HCT116 (cell line): ENCODE measurements around the gene RFPL2. TPM values are rescaled to one million over a fixed set of nuclear protein-coding genes. Genes with fewer than 3 reads are reported as not detected.

Experiments used
- ATAC-seq: fragments of 200-7000 bp; cut with Tn5 transposase; 2 replicates; pipeline ENCODE4 v1.9.1; 2020; ENCODE audit warnings: mild to moderate bottlenecking, moderate library complexity
- BruUV-seq: library from RNA; stranded (reverse); fragments of 400-500 nt; replicated peaks from 2 replicates; lab custom pipeline; 2021; lab: Mats Ljungman, UMichigan
- CTCF ChIA-PET: fragments of 300-600 bp; sonication (Branson Sonifier 250); formaldehyde crosslinking; loops from one replicate; lab custom pipeline; 2021; ENCODE audit warnings: antibody characterized with exemption; lab: Charles Lee
- POLR2A ChIA-PET: fragments of 300-600, 350-600 bp; sonication (Branson Sonifier 250); formaldehyde crosslinking; loops from one replicate; lab custom pipeline; 2021; ENCODE audit warnings: antibody characterized with exemption; lab: Charles Lee
- RAD21 ChIA-PET, 2 experiments: fragments of 300-600 bp; sonication (Branson Sonifier 250); formaldehyde crosslinking; loops; one replicate each; lab custom pipeline; 2023; ENCODE audit warnings: low total read pairs in 2 of 2; ENCODE audit not compliant: uncharacterized antibody in 2 of 2, unreplicated experiment in 2 of 2, low non-redundant PET in 1 of 2; lab: Charles Lee
- DNase-seq: peaks from one replicate; pipeline ENCODE4 v3.0.0-alpha.2; 2010; ENCODE audit warnings: low read depth, low spot score
- H2AFZ ChIP-seq: fragments of 200-600 bp; shearing (Covaris generic), sonication (generic); 2 replicates; pipeline ENCODE4 v1.6.1; 2017; ENCODE audit warnings: low read depth, mixed run types, mixed read lengths, antibody characterized with exemption, low read length; ENCODE audit not compliant: poor library complexity, severe bottlenecking
- H3K27ac ChIP-seq: 2 replicates; pipeline ENCODE4 v1.5.1; 2012; ENCODE audit warnings: low read depth, low read length
- H3K27me3 ChIP-seq: fragments of 200-600 bp; sonication (generic); 2 replicates; pipeline ENCODE4 v1.6.1; 2016; ENCODE audit warnings: mixed run types, low read length, mixed read lengths; ENCODE audit not compliant: insufficient read depth
- H3K36me3 ChIP-seq, 2 experiments: fragments of 200-500 bp in 1 of 2; fragments of 200-600 bp in 1 of 2; sonication (Bioruptor generic) in 1 of 2; sonication (generic) in 1 of 2; 2 replicates each; pipeline versions ENCODE4 v1.5.1 to v1.6.1; 2014 to 2016; ENCODE audit warnings: low read length in 2 of 2, inconsistent platforms in 1 of 2, mixed read lengths in 1 of 2, mixed run types in 1 of 2; ENCODE audit not compliant: insufficient read depth in 2 of 2, control insufficient read depth in 1 of 2
- H3K4me1 ChIP-seq, 2 experiments: fragments of 200-600 bp in 1 of 2; sonication (generic) in 1 of 2; 2 replicates each; pipeline versions ENCODE4 v1.5.1 to v1.6.1; 2012 to 2017; ENCODE audit warnings: low read length in 2 of 2, inconsistent platforms in 1 of 2, mild to moderate bottlenecking in 1 of 2, mixed read lengths in 1 of 2, mixed run types in 1 of 2, moderate library complexity in 1 of 2; ENCODE audit not compliant: insufficient read depth in 2 of 2, control insufficient read depth in 1 of 2
- H3K4me2 ChIP-seq: fragments of 200-600 bp; sonication (generic); 2 replicates; pipeline ENCODE4 v1.6.1; 2017; ENCODE audit warnings: mixed run types, low read length, mixed read lengths
- H3K4me3 ChIP-seq, 2 experiments: fragments of 200-600 bp in 1 of 2; sonication (generic) in 1 of 2; replicated peaks in 1 of 2; 2 replicates each; pipeline ENCODE4 v1.5.1; 2011 to 2016; ENCODE audit warnings: low read length in 2 of 2, control low read depth in 1 of 2, low read depth in 1 of 2, mild to moderate bottlenecking in 1 of 2, mixed read lengths in 1 of 2, mixed run types in 1 of 2
- H3K79me2 ChIP-seq: fragments of 200-600 bp; sonication (generic); 2 replicates; pipeline ENCODE4 v1.6.1; 2017; ENCODE audit warnings: mild to moderate bottlenecking, mixed run types, low read length, moderate library complexity, mixed read lengths; ENCODE audit not compliant: insufficient read depth
- H3K9ac ChIP-seq: fragments of 200-600 bp; sonication (generic); 2 replicates; pipeline ENCODE4 v1.6.1; 2016; ENCODE audit warnings: low read length, mixed read lengths
- H3K9me2 ChIP-seq: fragments of 200-600 bp; sonication (generic), shearing (Covaris generic); 2 replicates; pipeline ENCODE4 v1.6.1; 2017; ENCODE audit warnings: mixed run types, mild to moderate bottlenecking, moderate library complexity; ENCODE audit not compliant: insufficient read depth
- H3K9me3 ChIP-seq, 2 experiments: fragments of 200-500 bp in 1 of 2; fragments of 200-600 bp in 1 of 2; sonication (Bioruptor generic) in 1 of 2; sonication (generic) in 1 of 2; 2 replicates each; pipeline ENCODE4 v1.6.1; 2014 to 2017; ENCODE audit warnings: low read length in 2 of 2, mixed read lengths in 2 of 2, inconsistent platforms in 1 of 2, low read depth in 1 of 2, mild to moderate bottlenecking in 1 of 2, mixed run types in 1 of 2, moderate library complexity in 1 of 2; ENCODE audit not compliant: control insufficient read depth in 1 of 2, insufficient read depth in 1 of 2
- H4K20me1 ChIP-seq: fragments of 200-600 bp; sonication (generic), shearing (Covaris generic); 2 replicates; pipeline ENCODE4 v1.6.1; 2017; ENCODE audit warnings: mixed run types, mild to moderate bottlenecking, moderate library complexity; ENCODE audit not compliant: insufficient read depth
- CBX3 ChIP-seq: IDR thresholded peaks from 2 replicates; pipeline ENCODE4 v1.6.1; 2012; ENCODE audit warnings: low read depth
- CEBPB ChIP-seq: IDR thresholded peaks from 2 replicates; pipeline ENCODE4 v1.6.1; 2012; ENCODE audit warnings: low read depth
- EGR1 ChIP-seq: IDR thresholded peaks from 2 replicates; pipeline ENCODE4 v1.6.1; 2012; ENCODE audit warnings: low read depth
- ELF1 ChIP-seq: IDR thresholded peaks from 2 replicates; pipeline ENCODE4 v1.6.1; 2012; ENCODE audit warnings: low read depth, borderline replicate concordance
- EZH2 ChIP-seq: fragments of 200-600 bp; sonication (generic); IDR thresholded peaks from 2 replicates; pipeline ENCODE4 v1.6.1; 2017; ENCODE audit warnings: antibody characterized with exemption, mixed run types
- EZH2phosphoT487 ChIP-seq: fragments of 200-600 bp; IDR thresholded peaks from 2 replicates; pipeline ENCODE4 v1.6.1; 2018; ENCODE audit warnings: antibody characterized with exemption, borderline replicate concordance
- FOSL1 ChIP-seq: IDR thresholded peaks from 2 replicates; pipeline ENCODE4 v1.6.1; 2012; ENCODE audit warnings: low read depth
- JUND ChIP-seq: IDR thresholded peaks from 2 replicates; pipeline ENCODE4 v1.6.1; 2012
- POLR2AphosphoS5 ChIP-seq: IDR thresholded peaks from 2 replicates; pipeline ENCODE4 v1.6.1; 2011; ENCODE audit warnings: mild to moderate bottlenecking, low read depth, low read length, moderate library complexity
- SIN3A ChIP-seq: IDR thresholded peaks from 2 replicates; pipeline ENCODE4 v1.6.1; 2012; ENCODE audit warnings: low read depth
- SRF ChIP-seq: IDR thresholded peaks from 2 replicates; pipeline ENCODE4 v1.6.1; 2012; ENCODE audit warnings: low read depth
- YY1 ChIP-seq: IDR thresholded peaks from 2 replicates; pipeline ENCODE4 v1.6.1; 2011; ENCODE audit warnings: low read length, low read depth, moderate library complexity, mild to moderate bottlenecking; ENCODE audit not compliant: insufficient replicate concordance; ENCODE audit errors: extremely low read depth
- ZFX ChIP-seq: fragments of 450-650 bp; IDR thresholded peaks from 2 replicates; pipeline ENCODE4 v1.6.1; 2017
- intact Hi-C: fragments of 100-400 bp; cut with micrococcal nuclease; formaldehyde crosslinking; loops from 2 replicates; pipeline ENCODE4 v1.10.0; 2022
- total RNA-seq: library from RNA; stranded (reverse); gene quantifications from one replicate; pipeline ENCODE4 v1.2.1, GENCODE V29; 2021; ENCODE audit not compliant: unreplicated experiment
- TF ChIP-seq, protein P1 (sequence below): IDR thresholded peaks from 2 replicates; pipeline ENCODE4 v1.6.1; 2011; ENCODE audit warnings: mild to moderate bottlenecking, low read length, moderate library complexity; ENCODE audit not compliant: insufficient replicate concordance; ENCODE audit errors: extremely low read depth

Gene RFPL2
- total RNA-seq, 1 experiment from 2014 or later: 0.61 TPM

DNA sequence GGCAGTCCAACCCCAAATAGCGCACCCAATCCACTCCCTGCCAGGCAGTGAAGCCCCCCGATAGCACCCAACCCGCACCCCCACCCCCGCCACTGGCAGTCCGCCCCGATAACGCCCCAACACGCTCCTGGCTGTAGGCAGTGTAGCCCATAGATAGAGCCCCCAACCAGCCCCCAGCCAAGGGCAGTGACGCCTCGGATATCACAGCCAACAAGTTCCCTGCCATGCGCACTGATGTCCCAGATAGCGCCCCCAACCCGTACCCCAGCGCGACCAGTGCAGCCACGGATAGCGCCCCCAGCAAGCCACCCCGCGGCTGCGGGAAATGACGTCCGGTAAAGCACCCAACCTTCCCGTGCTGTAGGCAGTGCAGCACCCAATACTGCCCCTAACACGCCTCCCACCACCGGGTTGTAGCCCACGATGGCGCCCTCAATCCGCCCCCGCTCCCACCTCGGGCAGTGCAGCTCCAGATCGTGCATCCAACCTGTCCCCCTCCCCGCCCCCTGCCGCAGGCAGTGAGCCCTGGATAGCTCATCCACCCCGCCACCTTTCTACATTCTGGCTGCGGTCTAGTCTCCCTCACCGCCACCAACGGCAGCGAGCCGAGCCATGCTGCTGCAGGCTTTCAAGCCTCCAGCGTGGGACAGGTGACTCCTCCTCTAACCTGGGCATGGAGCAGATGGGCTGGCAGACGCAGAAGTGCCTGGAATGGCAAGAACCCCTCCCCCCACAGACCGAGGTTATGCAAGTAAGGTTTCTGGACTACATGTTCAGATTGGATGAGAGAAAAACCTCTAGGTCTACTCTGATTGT lies 625 bp downstream of the RFPL2 start:
- H3K4me2 ChIP-seq: peak overlapping the region; percentile 99
- TF ChIP-seq SRF (no peak), JUND (no peak), EGR1 (no peak), EZH2phosphoT487 (no peak), EZH2 (no peak), CEBPB (no peak), SIN3A (no peak), CBX3 (no peak), ELF1 (no peak), YY1 (no peak), ZFX (no peak), FOSL1 (no peak), POLR2AphosphoS5 (no peak)
- TF ChIP-seq, protein P1, sequence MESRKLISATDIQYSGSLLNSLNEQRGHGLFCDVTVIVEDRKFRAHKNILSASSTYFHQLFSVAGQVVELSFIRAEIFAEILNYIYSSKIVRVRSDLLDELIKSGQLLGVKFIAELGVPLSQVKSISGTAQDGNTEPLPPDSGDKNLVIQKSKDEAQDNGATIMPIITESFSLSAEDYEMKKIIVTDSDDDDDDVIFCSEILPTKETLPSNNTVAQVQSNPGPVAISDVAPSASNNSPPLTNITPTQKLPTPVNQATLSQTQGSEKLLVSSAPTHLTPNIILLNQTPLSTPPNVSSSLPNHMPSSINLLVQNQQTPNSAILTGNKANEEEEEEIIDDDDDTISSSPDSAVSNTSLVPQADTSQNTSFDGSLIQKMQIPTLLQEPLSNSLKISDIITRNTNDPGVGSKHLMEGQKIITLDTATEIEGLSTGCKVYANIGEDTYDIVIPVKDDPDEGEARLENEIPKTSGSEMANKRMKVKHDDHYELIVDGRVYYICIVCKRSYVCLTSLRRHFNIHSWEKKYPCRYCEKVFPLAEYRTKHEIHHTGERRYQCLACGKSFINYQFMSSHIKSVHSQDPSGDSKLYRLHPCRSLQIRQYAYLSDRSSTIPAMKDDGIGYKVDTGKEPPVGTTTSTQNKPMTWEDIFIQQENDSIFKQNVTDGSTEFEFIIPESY: no peak
- TF ChIP-seq, all 23 proteins: peak for 0
- ChIA-PET CTCF (interaction anchor here (1.5 to 1.6 kb wide), 2 partner anchors 62 to 227 kb away, joined by 7 to 9 read pairs; no protein-coding TSS in a partner anchor), POLR2A (interaction anchor here (0.6 to 0.7 kb wide), 2 partner anchors 227 to 331 kb away, joined by 3 to 4 read pairs; no protein-coding TSS in a partner anchor), RAD21 (no interaction called here)
- no peaks in the 10 kb centered on the region for H3K9me2 ChIP-seq
- H3K4me3 ChIP-seq: peak overlapping the region; percentile 59 to 70
- no TSS peak for BruUV-seq
- peak overlapping the region; percentile 90 for H2AFZ ChIP-seq
- no peaks in the 10 kb centered on the region for H3K9me3 ChIP-seq
- ATAC-seq (peak; percentile 30), DNase-seq (no peak)
- peaks cover 27 to 45% of the 10 kb centered on the region in 2 experiments for H3K4me1 ChIP-seq
- H3K27ac ChIP-seq: peak overlapping the region; percentile 20
- H3K79me2 ChIP-seq: no peaks in the 10 kb centered on the region
- H4K20me1 ChIP-seq: no peaks in the 10 kb centered on the region
- peaks cover 0 to 4% of the 10 kb centered on the region in 2 experiments; a peak in 2 of 4 replicates for H3K36me3 ChIP-seq
- intact Hi-C loops: loop anchor here (10.0 kb wide), 2 partner anchors 171 to 271 kb away; partner anchors contain the start of gene FBXO7
- H3K9ac ChIP-seq: peak overlapping the region; percentile 71
- H3K27me3 ChIP-seq: no peaks in the 10 kb centered on the region
